ENCODE results near the gene ADGRV1.
"Not testable (repeated sequence)": the region's sequence is repeated elsewhere in the genome, so short reads cannot be mapped to it uniquely, and the experiment has no call there.

- not testable (repeated sequence) for TF ChIP-seq CTCF, POLR2A (IDR thresholded peaks at IDR 0.05)
Observed at GRCh38 chr5:90969945-90970344, 411.3 kb downstream of the ADGRV1 start.

All from Peyer's patch (tissue), 4 donors.